Middle frontal gyrus (tissue), 1 donor: ENCODE data around the gene CD3E.

Experiments used
- DNase-seq: peaks from one replicate; pipeline ENCODE4 v3.0.0-alpha.2; 2015; ENCODE audit warnings: low spot score; ENCODE audit errors: extremely low spot score

The CD3E gene

DNA sequence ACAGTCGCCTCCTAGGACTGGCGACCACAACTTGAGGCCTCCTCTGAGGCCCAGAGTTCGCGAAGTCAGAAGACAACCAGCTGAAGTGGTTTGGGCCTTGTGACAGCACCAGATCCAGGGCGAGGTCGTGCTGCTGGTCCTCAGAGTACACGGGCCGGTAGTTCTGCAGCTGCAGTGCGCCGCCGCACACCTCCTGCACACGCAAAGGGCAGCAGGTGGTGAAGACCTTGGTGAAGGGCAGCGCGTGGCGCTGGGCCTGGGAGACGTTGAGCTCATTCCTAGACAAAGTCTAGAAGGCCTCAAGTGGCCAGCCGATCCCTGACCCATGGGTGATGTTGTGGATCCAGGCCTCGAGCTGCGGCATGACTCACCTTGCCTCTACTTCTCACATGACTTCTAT is 18.2 kb downstream of the CD3E start:
- no peak for DNase-seq

GRCh38 chr11:118325283-118325682 is 20.8 kb downstream of the CD3E start:
- DNase-seq, result no peak

- no peak for DNase-seq
These were observed 24.2 kb downstream of the CD3E start for GRCh38 chr11:118328745-118329144.

GRCh38 chr11:118334745-118335144 is 30.2 kb downstream of the CD3E start:
- no peak for DNase-seq

DNA sequence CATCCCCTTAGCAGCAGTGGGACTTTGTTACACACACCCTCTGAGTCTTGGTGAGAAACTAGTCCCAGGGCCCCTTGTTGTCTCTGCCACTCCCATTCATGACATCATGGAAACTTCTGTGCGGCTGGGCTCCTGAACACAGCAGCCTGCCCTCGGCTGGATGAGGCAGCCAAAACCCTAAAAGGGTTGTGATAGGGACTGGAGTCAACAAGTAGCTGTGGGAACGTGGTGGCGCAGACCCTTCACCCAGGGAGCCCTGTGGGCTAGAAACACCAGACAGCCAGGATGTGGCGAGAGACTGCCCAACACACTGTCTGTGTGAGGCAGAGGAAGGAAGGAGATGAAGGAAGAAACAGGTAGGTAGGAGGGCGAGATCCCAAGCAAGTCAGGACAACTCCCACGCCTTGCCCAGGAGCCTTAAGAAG is 34.1 kb downstream of the CD3E start:
- DNase-seq, result no peak

DNA sequence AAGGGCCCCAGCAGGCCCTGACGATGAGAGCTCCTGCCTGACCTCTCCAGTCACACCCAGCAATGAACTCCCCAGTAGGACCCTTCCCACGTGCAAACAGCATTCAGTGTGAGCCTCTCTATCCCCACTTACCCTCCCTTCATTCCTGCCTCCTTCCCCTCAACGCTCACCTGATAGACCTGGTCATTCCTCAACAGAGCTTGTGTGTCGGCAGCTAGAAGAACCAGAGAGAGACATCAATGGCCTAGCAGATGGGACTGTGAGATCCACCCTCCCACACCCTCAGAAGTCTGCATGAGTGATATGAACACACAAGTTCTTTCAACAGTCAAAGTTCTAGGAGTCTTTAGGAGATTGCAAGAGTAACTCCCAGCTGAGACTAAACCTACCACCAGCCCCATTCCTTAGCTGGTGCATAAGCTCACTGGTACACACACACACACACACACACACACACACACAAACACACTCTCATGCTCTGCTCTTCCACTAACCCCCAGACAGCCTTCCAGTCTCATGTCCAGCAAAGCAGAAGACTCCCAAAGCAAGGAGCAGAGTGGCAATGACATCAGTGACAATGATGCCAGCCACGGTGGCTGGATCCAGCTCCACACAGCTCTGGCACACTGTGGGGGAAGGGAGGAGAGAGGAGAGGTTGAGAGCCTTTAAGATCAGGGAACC is 34.9 kb downstream of the CD3E start:
- no peak for DNase-seq

GRCh38 chr11:118340449-118340848 is 35.9 kb downstream of the CD3E start:
- DNase-seq, result no peak

DNA sequence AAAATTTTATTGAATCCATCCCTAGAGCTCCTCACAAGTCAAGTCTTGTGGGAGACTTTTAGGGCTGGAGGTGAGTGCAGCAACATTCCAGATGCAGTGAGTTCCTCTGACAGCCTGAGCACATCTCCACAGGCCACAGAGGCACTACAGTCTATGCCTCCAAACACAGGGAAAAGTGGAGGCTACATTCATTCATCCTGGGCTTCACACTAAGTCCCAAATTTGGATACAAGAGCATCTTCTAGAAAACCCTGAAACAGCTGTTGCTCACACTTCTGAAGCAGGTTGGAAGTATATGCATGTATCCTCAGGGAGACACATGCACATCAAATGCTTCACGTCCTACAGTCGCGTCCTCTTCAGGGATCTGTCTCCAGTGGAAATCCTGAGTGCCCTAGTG is 36.7 kb downstream of the CD3E start:
- no peak for DNase-seq

DNA sequence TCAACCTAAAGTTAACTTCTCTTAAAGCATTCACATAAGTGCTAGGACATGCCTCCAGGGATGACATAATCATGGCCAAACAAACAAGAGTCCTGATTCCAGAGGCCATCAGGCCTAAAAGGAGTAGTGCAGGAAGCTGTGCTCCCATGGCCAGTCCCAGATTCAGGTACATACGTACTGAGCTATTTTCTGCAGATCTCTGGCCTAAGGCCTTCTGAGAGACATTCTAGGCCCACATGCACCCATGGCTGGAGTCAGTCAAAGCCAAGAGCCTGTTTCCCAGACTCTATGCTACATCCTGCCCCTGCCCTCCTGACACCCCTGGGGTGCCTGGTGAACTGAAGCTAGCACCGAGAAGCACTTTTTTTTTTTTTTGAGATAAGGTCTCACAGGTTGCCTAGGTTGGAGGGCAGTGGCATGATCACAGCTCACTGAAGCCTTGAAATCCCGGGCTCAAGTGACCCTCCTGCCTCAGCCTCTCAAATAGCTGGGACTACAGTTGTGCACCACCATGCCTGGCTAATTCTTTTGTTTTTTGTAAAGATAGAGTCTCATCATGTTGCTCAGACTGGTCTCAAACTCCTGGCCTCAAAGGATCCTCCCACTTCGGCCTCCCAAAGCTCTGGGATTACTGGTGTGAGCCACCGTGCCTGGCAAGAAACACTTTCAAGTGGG is 37.4 kb downstream of the CD3E start:
- no peak for DNase-seq

DNA sequence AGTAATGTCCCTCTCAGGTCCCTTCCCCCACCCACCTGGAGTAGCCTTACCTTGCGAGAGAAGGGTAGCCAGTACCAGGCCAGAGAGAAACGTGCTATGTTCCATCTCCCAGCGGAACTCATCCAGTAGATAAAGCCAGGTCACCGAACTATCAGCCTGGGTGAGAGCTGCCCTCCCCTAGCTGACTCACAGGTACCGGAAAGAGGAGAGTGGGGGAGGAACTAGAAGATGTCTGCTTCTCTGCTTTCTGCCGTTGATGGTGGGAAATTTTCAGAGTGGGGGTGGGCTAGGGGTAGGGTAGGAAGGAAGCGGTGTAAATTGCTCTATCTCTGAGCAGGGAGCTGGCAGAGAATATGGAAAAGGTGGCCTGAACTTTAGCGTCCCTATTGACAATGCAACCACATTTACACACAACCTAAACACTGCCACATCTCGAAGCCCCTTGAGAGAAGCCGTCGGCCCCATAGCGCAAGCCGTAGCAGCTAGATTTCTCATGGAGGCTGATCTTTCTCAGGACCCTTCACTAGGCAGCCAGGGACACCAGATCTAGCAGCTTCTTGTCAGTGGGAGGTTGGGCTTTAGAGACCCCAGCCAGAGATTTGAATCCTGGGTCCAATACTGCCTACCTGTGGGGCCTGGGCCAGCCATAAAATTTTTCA is 38.1 kb downstream of the CD3E start, which contains the start of gene CD3D:
Gene CD3D, minus strand, starts transcription at position 203 of the 659 bp plus-strand sequence. Its CDS starts 98 bp downstream, at position 105.
- DNase-seq, result no peak

- no peak for DNase-seq
These were observed 38.7 kb downstream of the CD3E start for GRCh38 chr11:118343248-118343647.

- DNase-seq, result no peak
These were observed 39.5 kb downstream of the CD3E start, which contains the start of gene CD3G for GRCh38 chr11:118343981-118344515. Gene CD3G (plus strand): TSS chr11:118344344. CDS start chr11:118344424, 80 bp downstream.

- DNase-seq, result no peak
These were observed 44.9 kb downstream of the CD3E start for GRCh38 chr11:118349475-118349874.

DNA sequence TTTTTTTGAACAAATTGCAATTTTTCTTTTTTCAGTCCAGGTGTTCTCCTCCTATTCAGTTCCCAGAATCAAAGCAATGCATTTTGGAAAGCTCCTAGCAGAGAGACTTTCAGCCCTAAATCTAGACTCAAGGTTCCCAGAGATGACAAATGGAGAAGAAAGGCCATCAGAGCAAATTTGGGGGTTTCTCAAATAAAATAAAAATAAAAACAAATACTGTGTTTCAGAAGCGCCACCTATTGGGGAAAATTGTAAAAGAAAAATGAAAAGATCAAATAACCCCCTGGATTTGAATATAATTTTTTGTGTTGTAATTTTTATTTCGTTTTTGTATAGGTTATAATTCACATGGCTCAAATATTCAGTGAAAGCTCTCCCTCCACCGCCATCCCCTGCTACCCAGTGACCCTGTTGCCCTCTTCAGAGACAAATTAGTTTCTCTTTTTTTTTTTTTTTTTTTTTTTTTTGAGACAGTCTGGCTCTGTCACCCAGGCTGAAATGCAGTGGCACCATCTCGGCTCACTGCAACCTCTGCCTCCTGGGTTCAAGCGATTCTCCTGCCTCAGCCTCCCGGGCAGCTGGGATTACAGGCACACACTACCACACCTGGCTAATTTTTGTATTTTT is 48.7 kb downstream of the CD3E start:
- no peak for DNase-seq

DNA sequence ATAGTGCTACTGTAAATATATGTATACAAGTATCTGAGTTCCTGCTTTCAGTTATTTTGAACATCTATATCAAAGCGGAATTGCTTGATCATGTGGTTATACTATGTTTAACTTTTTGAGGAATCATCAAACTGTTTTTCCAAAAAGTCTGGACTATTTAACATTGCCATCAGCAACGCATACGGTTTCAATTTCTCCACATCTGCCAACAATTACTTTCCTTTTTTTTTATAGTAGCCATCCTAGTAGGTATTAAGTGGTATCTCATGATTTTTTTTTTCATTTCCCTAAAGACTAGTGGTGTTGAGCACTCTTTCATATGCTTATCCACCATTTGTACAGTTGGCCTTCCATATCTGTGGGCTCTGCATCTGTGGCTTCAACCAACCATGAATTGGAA is 53.5 kb downstream of the CD3E start:
- no peak for DNase-seq

DNA sequence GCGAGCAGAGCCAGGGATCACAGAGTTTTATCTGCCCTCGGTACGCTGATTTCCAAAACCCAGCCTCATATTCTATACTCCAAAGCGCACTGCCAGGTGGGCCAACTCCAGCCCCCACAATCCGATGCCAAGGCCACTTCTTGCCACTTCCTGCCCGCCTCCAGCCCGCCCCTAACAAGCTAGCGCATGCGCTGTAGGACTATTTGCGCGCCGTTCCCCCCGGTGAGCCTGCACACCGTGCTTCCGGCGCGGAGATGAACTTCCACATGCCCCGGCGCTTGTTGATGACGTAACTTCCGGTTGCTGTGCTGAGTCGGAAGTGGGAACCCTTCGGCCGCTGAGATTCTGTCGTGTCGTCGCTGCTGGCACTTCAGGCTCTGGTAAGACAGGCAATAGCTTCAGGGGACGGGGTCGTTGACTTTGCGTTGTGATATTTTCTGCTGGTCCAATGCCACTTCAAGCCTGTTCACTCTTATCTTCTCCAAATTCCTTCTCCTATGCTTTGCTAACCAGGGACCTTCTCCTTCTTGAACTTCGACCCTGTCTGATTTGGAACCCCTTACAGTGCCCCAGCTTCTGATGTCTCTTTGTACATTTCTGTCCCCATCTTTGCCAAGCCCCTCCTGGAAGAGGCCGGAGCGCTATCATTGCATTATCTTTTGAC is 54.9 kb downstream of the CD3E start, which contains the start of gene UBE4A:
Gene UBE4A, plus strand, starts transcription at position 306 of the 664 bp plus-strand sequence. CDS start 5,481 bp downstream, outside the sequence.
- peak; percentile 93 for DNase-seq

DNA sequence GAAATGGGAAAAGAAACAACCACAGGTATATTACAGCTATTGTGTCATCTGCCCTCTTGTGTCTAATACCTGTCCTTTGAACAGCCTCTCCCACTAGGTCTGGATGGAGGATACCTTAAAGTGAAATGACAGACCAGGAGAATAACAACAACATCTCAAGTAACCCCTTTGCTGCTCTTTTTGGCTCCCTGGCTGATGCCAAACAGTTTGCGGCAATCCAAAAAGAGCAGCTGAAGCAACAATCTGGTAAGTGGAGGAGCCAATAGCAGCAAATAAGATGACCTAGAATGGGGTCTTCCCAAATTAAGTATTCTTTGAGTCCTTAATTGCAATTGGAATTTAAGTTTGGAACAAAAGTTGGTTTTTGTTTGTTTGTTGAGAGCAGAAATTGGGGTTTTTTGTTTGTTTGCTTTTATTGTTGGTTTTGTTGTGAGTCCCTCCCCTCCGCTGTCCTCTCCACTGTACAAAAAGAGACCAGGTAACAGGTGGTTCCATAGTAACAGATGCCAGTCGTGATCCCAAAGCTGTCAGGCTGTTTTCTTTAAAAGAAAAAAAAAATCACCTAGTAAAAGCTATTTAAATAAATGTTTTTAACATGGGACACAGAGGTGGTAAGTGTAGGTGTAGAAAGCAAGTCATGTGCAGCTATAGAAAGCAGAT is 60.6 kb downstream of the CD3E start:
- DNase-seq, result no peak
